Measurements from ENCODE around the gene COL27A1. TPM values are rescaled to one million over a fixed set of nuclear protein-coding genes. Genes with fewer than 3 reads are reported as not detected.

Gene COL27A1
- polyA plus RNA-seq, 1 of the 3 experiments (the other 2 are of a cell fraction): 8.7 TPM

DNA sequence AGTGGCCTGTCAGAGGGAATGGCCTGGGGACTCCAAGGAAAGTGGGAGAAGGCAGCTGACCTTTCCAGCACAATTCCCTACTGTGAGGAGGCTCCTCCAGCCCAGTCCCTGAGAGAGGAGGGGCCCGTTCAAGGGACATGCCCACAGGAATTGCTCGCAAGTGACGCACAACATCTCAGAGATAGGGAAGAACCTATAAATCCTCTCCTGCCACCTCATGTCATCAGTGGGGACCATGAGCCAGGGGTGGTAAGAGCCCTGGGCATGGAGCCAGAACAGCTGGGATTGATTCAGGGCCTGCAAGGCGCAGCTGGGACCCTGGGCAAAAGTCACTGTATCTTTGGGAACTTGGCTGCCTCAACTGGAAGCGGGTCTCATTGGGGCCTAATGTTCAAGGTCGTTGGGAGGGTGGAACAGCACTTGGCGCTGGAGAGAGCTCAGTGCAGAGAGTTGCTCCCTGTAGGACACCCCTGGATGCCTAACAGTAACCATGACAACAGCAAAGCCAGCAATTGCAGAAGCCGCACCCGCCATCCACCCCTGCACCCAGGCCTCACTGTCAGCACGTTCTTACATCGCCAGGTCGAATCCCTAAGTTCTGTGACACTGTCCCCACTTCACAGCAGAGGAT is 126.3 kb downstream of the COL27A1 start (continued):
- TF ChIP-seq EZH2phosphoT487 (IDR thresholded peaks at IDR 0.05; ENCODE audit: borderline replicate concordance, low read depth) (no peak), NFIC (IDR thresholded peaks at IDR 0.05; ENCODE audit: borderline replicate concordance) (peak; percentile 77), USF2 (IDR thresholded peaks at IDR 0.05; ENCODE audit: borderline replicate concordance, low read depth, low read length) (no peak), TEAD4 (IDR thresholded peaks at IDR 0.05; ENCODE audit: borderline replicate concordance, insufficient read depth) (no peak), MAX (IDR thresholded peaks at IDR 0.05; ENCODE audit: low read depth) (no peak), ZBTB33 (IDR thresholded peaks at IDR 0.05; ENCODE audit: borderline replicate concordance, low read depth) (no peak)

- H3K4me1 ChIP-seq (ENCODE audit: control insufficient read depth in 1 of 2, insufficient read depth in 2 of 2, low read depth in 1 of 2, low read length in 1 of 2): peaks cover 13 to 43% of the 10 kb centered on the region in 2 experiments
- POLR2A ChIA-PET: no interaction called here
Measured at GRCh38 chr9:114282104-114282485, 126.8 kb downstream of the COL27A1 start.

More at GRCh38 chr9:114282104-114282485, 126.8 kb downstream of the COL27A1 start:
- Histone ChIP-seq H3K9me3 (no peaks in the 10 kb centered on the region), H3K9ac (no peak overlapping the region), H3K4me2 (no peak overlapping the region), H3F3A (replicated peaks; ENCODE audit: insufficient read depth) (peaks cover 7% of the 10 kb centered on the region), H2AFZ (ENCODE audit: low read depth) (no peak overlapping the region), H3K27me3 (ENCODE audit: insufficient read depth) (no peaks in the 10 kb centered on the region), H3K9me2 (no peaks in the 10 kb centered on the region), H3K79me2 (ENCODE audit: insufficient read depth) (no peaks in the 10 kb centered on the region), H3K27ac (ENCODE audit: low read depth in 2 of 2, low read length in 1 of 2) (0 out of 4 replicates have a peak overlapping the region, but pooled peaks of 1 of the 2 experiments have one; percentile 49), H3K4me3 (ENCODE audit: low read depth in 2 of 2, low read length in 1 of 2) (no peak overlapping the region), H3K36me3 (replicated peaks in 1 of 2; ENCODE audit: control insufficient read depth in 1 of 2, insufficient read depth in 2 of 2, low read length in 1 of 2) (peaks cover 0 to 4% of the 10 kb centered on the region in 2 experiments), H4K20me1 (ENCODE audit: insufficient read depth) (no peaks in the 10 kb centered on the region)
- TF ChIP-seq TAF1 (IDR thresholded peaks at IDR 0.05; ENCODE audit: borderline replicate concordance, low read depth, low read length) (no peak), SMC3 (IDR thresholded peaks at IDR 0.05; ENCODE audit: low read depth, low read length) (no peak), CTCF (IDR thresholded peaks at IDR 0.05) (no peak), PBX3 (IDR thresholded peaks at IDR 0.05) (no peak), CHD2 (IDR thresholded peaks at IDR 0.05; ENCODE audit: low read length, partially characterized antibody) (no peak)
- TF ChIP-seq, protein P1, sequence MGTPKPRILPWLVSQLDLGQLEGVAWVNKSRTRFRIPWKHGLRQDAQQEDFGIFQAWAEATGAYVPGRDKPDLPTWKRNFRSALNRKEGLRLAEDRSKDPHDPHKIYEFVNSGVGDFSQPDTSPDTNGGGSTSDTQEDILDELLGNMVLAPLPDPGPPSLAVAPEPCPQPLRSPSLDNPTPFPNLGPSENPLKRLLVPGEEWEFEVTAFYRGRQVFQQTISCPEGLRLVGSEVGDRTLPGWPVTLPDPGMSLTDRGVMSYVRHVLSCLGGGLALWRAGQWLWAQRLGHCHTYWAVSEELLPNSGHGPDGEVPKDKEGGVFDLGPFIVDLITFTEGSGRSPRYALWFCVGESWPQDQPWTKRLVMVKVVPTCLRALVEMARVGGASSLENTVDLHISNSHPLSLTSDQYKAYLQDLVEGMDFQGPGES (IDR thresholded peaks at IDR 0.05; ENCODE audit: low read depth, low read length): no peak
- DNase-seq: no peak
- CTCF ChIA-PET: interaction anchor here (1.1 to 4.5 kb wide), 7 partner anchors 8 to 174 kb away, joined by 3 to 33 read pairs (median 10); partner anchors contain the start of gene COL27A1
- WGBS (ENCODE audit: low lambda C conversion rate): 95% methylated on average over 10 of the region's 10 CpGs
